Measurements from ENCODE around the gene MAP7. TPM values are rescaled to one million over a fixed set of nuclear protein-coding genes. Genes with fewer than 3 reads are reported as not detected.

The MAP7 gene
- polyA plus RNA-seq (2013) = 52.5 TPM

DNA sequence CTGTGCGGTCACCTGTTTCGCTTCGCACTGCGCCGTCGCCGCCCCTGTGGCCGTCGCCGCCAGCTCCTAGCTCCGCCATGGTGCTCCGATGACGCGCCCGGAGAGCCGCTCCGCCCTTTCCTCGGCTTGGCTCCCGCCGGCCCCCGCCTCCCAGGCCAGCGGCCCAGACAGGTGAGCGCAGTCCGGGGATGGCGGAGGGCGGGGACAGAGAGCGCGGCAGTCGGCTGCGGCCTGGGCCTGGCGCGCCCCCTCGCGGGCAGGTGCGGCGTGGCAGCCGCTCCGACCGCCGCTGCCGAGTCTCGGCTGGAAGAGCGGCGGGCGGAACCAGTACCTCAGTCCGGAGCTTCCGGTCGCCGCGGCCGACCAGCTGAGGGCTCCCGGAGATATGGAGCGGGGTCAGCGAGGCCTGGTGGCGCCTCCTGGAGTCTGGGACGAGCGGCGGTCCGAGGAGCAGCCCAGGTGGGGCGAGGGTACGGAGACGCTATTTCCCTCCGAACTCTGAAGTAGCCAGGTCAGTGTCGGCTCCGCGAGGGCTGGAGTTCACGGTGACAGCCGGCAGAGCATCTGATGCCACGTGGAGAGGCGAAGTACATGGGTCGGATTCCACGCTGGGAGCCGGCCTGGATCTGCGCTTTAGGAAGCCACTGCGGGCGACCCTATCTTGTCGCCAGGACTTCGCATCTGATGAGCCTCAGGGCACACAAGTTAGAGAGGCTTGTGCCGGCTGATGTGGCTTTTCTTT lies at the start of gene MAP7:
MAP7 (minus strand) TSS at position 93 of the 742 bp plus-strand sequence; CDS start at position 79, 14 bp downstream.
- WGBS (ENCODE audit: insufficient coverage) = under 1% methylated on average over 69 of the region's 79 CpGs
- peaks cover 0 to 2% (median 0%) of the 10 kb centered on the region in 5 experiments for H3K27me3 ChIP-seq (replicated peaks in 2 of 5; ENCODE audit: control insufficient read depth in 4 of 5, insufficient read depth in 5 of 5, low read length in 4 of 5)
- peaks cover 0 to 34% (median 21%) of the 10 kb centered on the region in 4 experiments for H3K4me1 ChIP-seq (ENCODE audit: control extremely low read depth in 1 of 4, control insufficient read depth in 4 of 4, insufficient read depth in 4 of 4, low read length in 3 of 4)
- H3K36me3 ChIP-seq (ENCODE audit: control insufficient read depth in 4 of 4, insufficient read depth in 4 of 4, low read length in 3 of 4) = peaks cover 0 to 5% (median 2%) of the 10 kb centered on the region in 4 experiments
- peak within 1 kb of the TSS in 1 of 2 experiments; percentile 46 for H3K27ac ChIP-seq (ENCODE audit: insufficient read depth in 1 of 2, low read depth in 1 of 2, low read length in 2 of 2, poor library complexity in 1 of 2, severe bottlenecking in 2 of 2)
- CTCF ChIA-PET = interaction anchor here (0.6 to 5.5 kb wide), 20 partner anchors 11 to 261 kb away, joined by 3 to 89 read pairs (median 4); partner anchors contain the start of gene BCLAF1
- POLR2A ChIA-PET = interaction anchor here (0.7 to 1.0 kb wide), 2 partner anchors 19 to 25 kb away, joined by 3 read pairs; no protein-coding TSS in a partner anchor
- peak; percentile 53 to 74 (median 61) for DNase-seq
- H3K4me3 ChIP-seq (ENCODE audit: control insufficient read depth in 1 of 7, extremely low read depth in 1 of 7, insufficient read depth in 4 of 7, low read depth in 2 of 7, low read length in 6 of 7) = peak within 1 kb of the TSS; percentile 60 to 88 (median 81)
- H3K9me3 ChIP-seq (ENCODE audit: control extremely low read depth in 1 of 5, control insufficient read depth in 4 of 5, insufficient read depth in 2 of 5, low read depth in 1 of 5, low read length in 4 of 5) = no peaks in the 10 kb centered on the region

GRCh38 chr6:136599329-136600011 lies 49.2 kb upstream of the MAP7 start:
- POLR2A ChIA-PET = no interaction called here
- DNase-seq = no peak

DNA sequence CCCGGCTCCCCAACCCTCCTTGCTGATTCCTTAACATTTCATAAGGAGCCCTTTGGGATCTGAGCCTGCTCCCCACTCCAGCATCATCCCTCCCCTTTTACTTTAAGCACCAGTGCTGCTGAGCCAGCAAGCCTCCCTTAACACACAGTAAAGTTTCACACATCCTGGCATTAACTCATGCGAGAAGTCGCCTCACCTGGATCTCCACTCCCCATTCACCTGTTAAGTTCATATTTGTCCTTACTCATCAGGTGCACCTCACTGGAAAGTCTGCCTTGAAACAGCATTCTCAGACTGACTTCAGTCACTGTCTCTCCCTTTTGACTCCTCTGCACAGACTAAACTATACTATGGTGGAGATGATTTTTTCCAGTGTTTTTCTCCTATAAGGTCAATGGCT lies 47.8 kb upstream of the MAP7 start:
- POLR2A ChIA-PET = no interaction called here

More at GRCh38 chr6:136599329-136600011, 49.2 kb upstream of the MAP7 start:
- WGBS (ENCODE audit: insufficient coverage) = 100% methylated on average over 7 of the region's 10 CpGs
- CTCF ChIA-PET = interaction anchor here (1.7 kb wide), 1 partner anchor 8 kb away, joined by 4 read pairs; no protein-coding TSS in a partner anchor
- Histone ChIP-seq H3K4me1 (ENCODE audit: control extremely low read depth in 1 of 4, control insufficient read depth in 4 of 4, insufficient read depth in 4 of 4, low read length in 3 of 4) (peaks cover 4 to 14% (median 6%) of the 10 kb centered on the region in 4 experiments), H3K27ac (ENCODE audit: insufficient read depth in 1 of 2, low read depth in 1 of 2, low read length in 2 of 2, poor library complexity in 1 of 2, severe bottlenecking in 2 of 2) (no peak overlapping the region), H3K9me3 (ENCODE audit: control extremely low read depth in 1 of 5, control insufficient read depth in 4 of 5, insufficient read depth in 2 of 5, low read depth in 1 of 5, low read length in 4 of 5) (no peaks in the 10 kb centered on the region), H3K4me3 (ENCODE audit: control insufficient read depth in 1 of 7, extremely low read depth in 1 of 7, insufficient read depth in 4 of 7, low read depth in 2 of 7, low read length in 6 of 7) (no peak overlapping the region), H3K27me3 (replicated peaks in 2 of 5; ENCODE audit: control insufficient read depth in 4 of 5, insufficient read depth in 5 of 5, low read length in 4 of 5) (no peaks in the 10 kb centered on the region), H3K36me3 (ENCODE audit: control insufficient read depth in 4 of 4, insufficient read depth in 4 of 4, low read length in 3 of 4) (peaks cover 3 to 62% (median 30%) of the 10 kb centered on the region in 4 experiments)

GRCh38 chr6:136594671-136595070 lies 44.4 kb upstream of the MAP7 start:
- Histone ChIP-seq H3K27me3 (replicated peaks in 2 of 5; ENCODE audit: control insufficient read depth in 4 of 5, insufficient read depth in 5 of 5, low read length in 4 of 5) (no peaks in the 10 kb centered on the region), H3K36me3 (ENCODE audit: control insufficient read depth in 4 of 4, insufficient read depth in 4 of 4, low read length in 3 of 4) (peaks cover 9 to 49% (median 24%) of the 10 kb centered on the region in 4 experiments), H3K4me1 (ENCODE audit: control extremely low read depth in 1 of 4, control insufficient read depth in 4 of 4, insufficient read depth in 4 of 4, low read length in 3 of 4) (peaks cover 9 to 33% (median 24%) of the 10 kb centered on the region in 4 experiments), H3K4me3 (ENCODE audit: control insufficient read depth in 1 of 7, extremely low read depth in 1 of 7, insufficient read depth in 4 of 7, low read depth in 2 of 7, low read length in 6 of 7) (peak overlapping the region in 3 of 7 experiments; percentile 37 to 57 (median 51)), H3K27ac (ENCODE audit: insufficient read depth in 1 of 2, low read depth in 1 of 2, low read length in 2 of 2, poor library complexity in 1 of 2, severe bottlenecking in 2 of 2) (no peak overlapping the region), H3K9me3 (ENCODE audit: control extremely low read depth in 1 of 5, control insufficient read depth in 4 of 5, insufficient read depth in 2 of 5, low read depth in 1 of 5, low read length in 4 of 5) (peaks cover 0 to 5% (median 0%) of the 10 kb centered on the region in 5 experiments)
- 96% methylated on average over 8 of the region's 8 CpGs for WGBS (ENCODE audit: insufficient coverage)
- CTCF ChIA-PET = interaction anchor here (1.1 to 1.9 kb wide), 4 partner anchors 12 to 48 kb away, joined by 3 to 7 read pairs (median 3); no protein-coding TSS in a partner anchor
- no peak for DNase-seq
- POLR2A ChIA-PET = no interaction called here

More for the DNA sequence above, 47.8 kb upstream of the MAP7 start:
- Histone ChIP-seq H3K9me3 (ENCODE audit: control extremely low read depth in 1 of 5, control insufficient read depth in 4 of 5, insufficient read depth in 2 of 5, low read depth in 1 of 5, low read length in 4 of 5) (no peaks in the 10 kb centered on the region), H3K36me3 (ENCODE audit: control insufficient read depth in 4 of 4, insufficient read depth in 4 of 4, low read length in 3 of 4) (peaks cover 0 to 52% (median 24%) of the 10 kb centered on the region in 4 experiments), H3K27ac (ENCODE audit: insufficient read depth in 1 of 2, low read depth in 1 of 2, low read length in 2 of 2, poor library complexity in 1 of 2, severe bottlenecking in 2 of 2) (no peak overlapping the region), H3K4me1 (ENCODE audit: control extremely low read depth in 1 of 4, control insufficient read depth in 4 of 4, insufficient read depth in 4 of 4, low read length in 3 of 4) (peaks cover 9 to 28% (median 19%) of the 10 kb centered on the region in 4 experiments), H3K4me3 (ENCODE audit: control insufficient read depth in 1 of 7, extremely low read depth in 1 of 7, insufficient read depth in 4 of 7, low read depth in 2 of 7, low read length in 6 of 7) (no peak overlapping the region), H3K27me3 (replicated peaks in 2 of 5; ENCODE audit: control insufficient read depth in 4 of 5, insufficient read depth in 5 of 5, low read length in 4 of 5) (no peaks in the 10 kb centered on the region)
- CTCF ChIA-PET = interaction anchor here (1.2 to 1.7 kb wide), 3 partner anchors 9 to 11 kb away, joined by 4 to 5 read pairs (median 4); no protein-coding TSS in a partner anchor
- no peak for DNase-seq
- 100% methylated on average over 3 of the region's 3 CpGs for WGBS (ENCODE audit: insufficient coverage)

GRCh38 chr6:136593748-136594490 lies 43.7 kb upstream of the MAP7 start:
- Histone ChIP-seq H3K4me1 (ENCODE audit: control extremely low read depth in 1 of 4, control insufficient read depth in 4 of 4, insufficient read depth in 4 of 4, low read length in 3 of 4) (peaks cover 9 to 33% (median 24%) of the 10 kb centered on the region in 4 experiments), H3K27ac (ENCODE audit: insufficient read depth in 1 of 2, low read depth in 1 of 2, low read length in 2 of 2, poor library complexity in 1 of 2, severe bottlenecking in 2 of 2) (peak overlapping the region in 1 of 2 experiments; percentile 34), H3K4me3 (ENCODE audit: control insufficient read depth in 1 of 7, extremely low read depth in 1 of 7, insufficient read depth in 4 of 7, low read depth in 2 of 7, low read length in 6 of 7) (peak overlapping the region in 6 of 7 experiments; percentile 7 to 57 (median 40)), H3K9me3 (ENCODE audit: control extremely low read depth in 1 of 5, control insufficient read depth in 4 of 5, insufficient read depth in 2 of 5, low read depth in 1 of 5, low read length in 4 of 5) (peaks cover 0 to 5% (median 0%) of the 10 kb centered on the region in 5 experiments), H3K36me3 (ENCODE audit: control insufficient read depth in 4 of 4, insufficient read depth in 4 of 4, low read length in 3 of 4) (peaks cover 10 to 50% (median 27%) of the 10 kb centered on the region in 4 experiments), H3K27me3 (replicated peaks in 2 of 5; ENCODE audit: control insufficient read depth in 4 of 5, insufficient read depth in 5 of 5, low read length in 4 of 5) (no peaks in the 10 kb centered on the region)
- POLR2A ChIA-PET = no interaction called here
- peak; percentile 85 to 98 (median 97) for DNase-seq
- CTCF ChIA-PET = interaction anchor here (0.7 to 1.9 kb wide), 7 partner anchors 12 to 198 kb away, joined by 3 to 7 read pairs (median 3); partner anchors contain the start of gene MAP3K5
- WGBS (ENCODE audit: insufficient coverage) = 0% methylated on average over 1 of the region's 6 CpGs

DNA sequence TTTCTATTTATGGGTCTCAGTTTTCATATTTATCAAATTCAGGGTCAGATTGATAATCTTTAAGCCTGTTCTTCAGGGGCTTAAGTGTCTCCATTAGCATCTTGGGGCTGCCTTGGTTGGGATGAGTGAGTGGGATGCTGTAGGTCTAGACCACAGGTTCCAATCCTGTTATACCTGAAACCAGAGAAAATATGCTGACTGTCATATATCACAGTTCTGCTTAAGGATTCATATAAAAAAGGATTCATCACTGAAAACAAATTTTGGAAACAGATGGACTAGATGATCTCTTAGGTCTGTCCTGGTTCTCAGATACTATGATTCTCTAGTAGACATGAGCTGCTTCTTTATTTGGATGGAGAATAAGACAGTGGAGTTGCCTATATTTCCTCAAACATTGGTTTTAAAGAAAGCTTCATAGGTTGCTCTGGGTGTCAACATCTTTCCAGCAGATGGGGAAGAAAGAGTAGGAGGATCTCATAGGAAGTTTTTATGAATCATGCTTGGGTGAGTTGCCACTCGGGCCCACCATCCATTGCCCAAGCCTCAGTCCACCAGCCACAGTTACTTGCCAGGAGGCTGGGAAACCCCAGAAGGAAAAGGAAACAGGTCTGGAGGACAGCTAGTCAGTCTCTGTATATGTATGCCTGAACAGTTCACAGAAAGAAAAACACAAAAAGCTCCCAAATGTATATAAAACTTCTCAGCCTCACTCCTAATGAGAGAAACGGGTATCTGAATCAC lies 42.9 kb upstream of the MAP7 start:
- peaks cover 10 to 58% (median 30%) of the 10 kb centered on the region in 4 experiments for H3K36me3 ChIP-seq (ENCODE audit: control insufficient read depth in 4 of 4, insufficient read depth in 4 of 4, low read length in 3 of 4)
- H3K4me3 ChIP-seq (ENCODE audit: control insufficient read depth in 1 of 7, extremely low read depth in 1 of 7, insufficient read depth in 4 of 7, low read depth in 2 of 7, low read length in 6 of 7) = no peak overlapping the region
- H3K27me3 ChIP-seq (replicated peaks in 2 of 5; ENCODE audit: control insufficient read depth in 4 of 5, insufficient read depth in 5 of 5, low read length in 4 of 5) = no peaks in the 10 kb centered on the region
- CTCF ChIA-PET = interaction anchor here (0.7 to 1.9 kb wide), 7 partner anchors 11 to 199 kb away, joined by 3 to 7 read pairs (median 3); partner anchors contain the start of gene MAP3K5
- peaks cover 0 to 5% (median 0%) of the 10 kb centered on the region in 5 experiments for H3K9me3 ChIP-seq (ENCODE audit: control extremely low read depth in 1 of 5, control insufficient read depth in 4 of 5, insufficient read depth in 2 of 5, low read depth in 1 of 5, low read length in 4 of 5)
- peaks cover 9 to 30% (median 24%) of the 10 kb centered on the region in 4 experiments for H3K4me1 ChIP-seq (ENCODE audit: control extremely low read depth in 1 of 4, control insufficient read depth in 4 of 4, insufficient read depth in 4 of 4, low read length in 3 of 4)
- H3K27ac ChIP-seq (ENCODE audit: insufficient read depth in 1 of 2, low read depth in 1 of 2, low read length in 2 of 2, poor library complexity in 1 of 2, severe bottlenecking in 2 of 2) = no peak overlapping the region
- peak in 1 of 3 donors; percentile 17 for DNase-seq
- WGBS (ENCODE audit: insufficient coverage) = no CpG with 5 or more reads among the region's 2 CpGs
- POLR2A ChIA-PET = no interaction called here

Measured in common myeloid progenitor, CD34-positive (primary cell).